Sigmoid colon (tissue), 7 donors: ENCODE results near the gene NPTN. TPM values are rescaled to one million over a fixed set of nuclear protein-coding genes. Genes with fewer than 3 reads are reported as not detected.

Source experiments
- DNase-seq: peaks from one replicate; pipeline ENCODE4 v3.0.0-alpha.2; 2019
- H3K27ac ChIP-seq, 4 donors: fragments of 200-600 bp; sonication (generic); one replicate each; pipeline ENCODE4 v1.5.1; 2016 to 2019; ENCODE audit warnings: mild to moderate bottlenecking in 1 of 4
- H3K27me3 ChIP-seq, 3 donors: fragments of 200-600 bp; sonication (generic); one replicate each; pipeline ENCODE4 v1.5.1; 2019; ENCODE audit warnings: mild to moderate bottlenecking in 1 of 3
- H3K36me3 ChIP-seq, 4 donors: fragments of 200-600 bp; sonication (generic); one replicate each; pipeline ENCODE4 v1.5.1; 2016 to 2019
- H3K4me1 ChIP-seq, 4 donors: fragments of 200-600 bp; sonication (generic); one replicate each; pipeline ENCODE4 v1.5.1; 2017 to 2019
- H3K4me3 ChIP-seq, 4 donors: fragments of 200-600 bp; sonication (generic); one replicate each; pipeline ENCODE4 v1.5.1; 2017 to 2019; ENCODE audit warnings: mild to moderate bottlenecking in 2 of 4, moderate library complexity in 1 of 4
- H3K9me3 ChIP-seq, 4 donors: fragments of 200-600 bp in 3 of 4; sonication (generic) in 3 of 4; one replicate each; pipeline versions ENCODE4 v1.5.1 to v1.6.1; 2013 to 2019
- EP300 ChIP-seq, 4 donors: sonication (generic); formaldehyde crosslinking; IDR thresholded peaks; one replicate each; pipeline ENCODE4 v1.6.1; 2017; ENCODE audit warnings: antibody characterized with exemption in 4 of 4
- POLR2A ChIP-seq, 2 donors: fragments of 450-650 bp; IDR thresholded peaks; one replicate each; pipeline ENCODE4 v1.6.1; 2016; ENCODE audit warnings: antibody characterized with exemption in 2 of 2, mild to moderate bottlenecking in 2 of 2, moderate library complexity in 2 of 2
- POLR2AphosphoS5 ChIP-seq, 4 donors: sonication (generic); formaldehyde crosslinking; IDR thresholded peaks; one replicate each; pipeline ENCODE4 v1.6.1; 2017; ENCODE audit warnings: antibody characterized with exemption in 4 of 4
- WGBS, 2 donors: extraction: QIAGEN DNeasy Blood & Tissue Kit; methylation state at CpG; one replicate each; pipeline ENCODE4 v1.1.7; 2013; 5-methylcytosine and 5-hydroxymethylcytosine counted together
- intact Hi-C: fragments of 100-400 bp; cut with DNase I; formaldehyde crosslinking; loops from one replicate; pipeline ENCODE4 v1.15.1; 2023
- polyA plus RNA-seq, 3 donors: library from polyadenylated mRNA; stranded (reverse); fragments of 200-250 nt; gene quantifications; one replicate each; pipeline ENCODE4 v1.2.3, GENCODE V29; 2013
- total RNA-seq, 4 donors: library from RNA; depleted of rRNA; stranded (reverse); fragments of >200 nt; gene quantifications; one replicate each; pipeline ENCODE4 v1.1.0, GENCODE V29; 2016
- TF ChIP-seq, protein P1 (sequence below), 4 experiments: fragments of 450-650 bp in 3 of 4; fragments of 200-600 bp in 1 of 4; IDR thresholded peaks; one replicate each; pipeline ENCODE4 v1.5.1; 2016 to 2019; ENCODE audit warnings: antibody characterized with exemption in 4 of 4, mild to moderate bottlenecking in 3 of 4, moderate library complexity in 2 of 4
- donor health status: healthy with polysubstance abuse.
- donor health status: Bipolar disorder and iron deficiency.
- donor health status: healthy.

Gene NPTN
- total and polyA plus RNA-seq, 7 donors: 40.8 to 320 (median 216) TPM

DNA sequence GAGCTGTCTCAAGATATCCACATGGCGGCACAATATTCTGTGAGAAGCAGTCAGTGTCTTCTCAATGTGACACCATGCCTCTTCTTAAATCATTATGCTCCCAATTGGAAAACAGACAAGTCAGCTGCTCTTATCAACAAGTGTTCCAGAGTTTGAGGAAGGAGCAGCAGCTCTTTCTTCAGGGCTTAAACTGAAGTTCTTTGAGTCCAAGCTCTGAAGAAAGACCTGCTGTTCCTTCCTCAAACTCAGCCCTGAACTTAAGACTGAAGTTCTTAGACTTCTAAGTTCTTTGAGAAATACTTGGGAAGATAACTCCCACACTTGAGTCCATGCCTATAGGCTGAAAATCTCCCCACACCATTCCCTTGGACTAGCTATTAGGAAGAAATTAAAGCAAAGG lies 43.4 kb downstream of the NPTN start:
- TF ChIP-seq EP300 (IDR thresholded peaks at IDR 0.05) (no peak), POLR2AphosphoS5 (IDR thresholded peaks at IDR 0.05) (no peak), POLR2A (IDR thresholded peaks at IDR 0.05) (no peak)
- TF ChIP-seq, protein P1, sequence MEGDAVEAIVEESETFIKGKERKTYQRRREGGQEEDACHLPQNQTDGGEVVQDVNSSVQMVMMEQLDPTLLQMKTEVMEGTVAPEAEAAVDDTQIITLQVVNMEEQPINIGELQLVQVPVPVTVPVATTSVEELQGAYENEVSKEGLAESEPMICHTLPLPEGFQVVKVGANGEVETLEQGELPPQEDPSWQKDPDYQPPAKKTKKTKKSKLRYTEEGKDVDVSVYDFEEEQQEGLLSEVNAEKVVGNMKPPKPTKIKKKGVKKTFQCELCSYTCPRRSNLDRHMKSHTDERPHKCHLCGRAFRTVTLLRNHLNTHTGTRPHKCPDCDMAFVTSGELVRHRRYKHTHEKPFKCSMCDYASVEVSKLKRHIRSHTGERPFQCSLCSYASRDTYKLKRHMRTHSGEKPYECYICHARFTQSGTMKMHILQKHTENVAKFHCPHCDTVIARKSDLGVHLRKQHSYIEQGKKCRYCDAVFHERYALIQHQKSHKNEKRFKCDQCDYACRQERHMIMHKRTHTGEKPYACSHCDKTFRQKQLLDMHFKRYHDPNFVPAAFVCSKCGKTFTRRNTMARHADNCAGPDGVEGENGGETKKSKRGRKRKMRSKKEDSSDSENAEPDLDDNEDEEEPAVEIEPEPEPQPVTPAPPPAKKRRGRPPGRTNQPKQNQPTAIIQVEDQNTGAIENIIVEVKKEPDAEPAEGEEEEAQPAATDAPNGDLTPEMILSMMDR (IDR thresholded peaks at IDR 0.05): no peak
- DNase-seq: no peak
- no peaks in the 10 kb centered on the region for H3K9me3 ChIP-seq
- H3K36me3 ChIP-seq: peaks cover 14 to 71% (median 29%) of the 10 kb centered on the region in 4 donors
- intact Hi-C loops: no loop called here
- H3K4me3 ChIP-seq: no peak overlapping the region
- no peaks in the 10 kb centered on the region for H3K27me3 ChIP-seq
- peaks cover 0 to 43% (median 32%) of the 10 kb centered on the region in 4 donors for H3K4me1 ChIP-seq
- no peak overlapping the region for H3K27ac ChIP-seq
- WGBS, 2 donors: 97 to 98% methylated on average over 1 of the region's 1 CpG

DNA sequence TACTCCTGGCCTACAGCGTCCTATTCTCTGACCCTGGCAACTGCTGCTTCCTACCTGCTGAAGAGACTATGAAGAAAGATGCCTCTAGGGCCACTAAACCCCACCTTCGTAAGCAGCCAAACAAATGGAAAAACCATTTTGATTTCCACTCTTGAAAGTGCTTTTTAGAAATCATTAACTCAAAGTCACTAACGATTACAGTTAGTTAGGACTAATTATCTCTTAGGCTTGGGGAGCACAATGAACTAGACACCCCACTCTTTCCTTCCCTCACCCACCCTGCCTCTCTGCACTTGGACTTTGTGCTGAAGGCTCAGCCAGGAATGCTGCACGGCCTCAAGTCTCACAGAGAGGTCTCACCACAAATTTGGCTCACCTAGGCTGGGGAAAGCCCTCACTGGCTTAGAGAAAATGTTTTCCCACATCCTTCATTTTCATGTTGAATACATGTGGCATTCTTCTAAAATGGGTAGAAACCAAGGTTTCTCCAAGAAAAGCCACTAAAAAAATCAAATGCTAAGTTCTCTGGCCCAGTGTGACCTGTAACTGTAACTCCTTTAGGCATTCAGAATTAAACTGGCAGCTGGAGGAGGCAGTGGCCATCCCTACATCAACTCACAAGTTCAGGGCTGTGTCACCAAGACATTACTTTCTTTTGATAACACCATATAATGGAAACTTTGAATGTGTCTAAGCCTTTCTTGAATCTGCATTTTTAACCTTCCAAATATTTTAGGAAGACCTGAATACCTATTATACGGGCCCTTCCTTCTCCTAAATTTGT lies 47.1 kb downstream of the NPTN start:
- Histone ChIP-seq H3K4me3 (no peak overlapping the region), H3K27me3 (no peaks in the 10 kb centered on the region), H3K27ac (peak overlapping the region in 1 of 4 donors; percentile 42), H3K9me3 (no peaks in the 10 kb centered on the region), H3K36me3 (peaks cover 27 to 99% (median 43%) of the 10 kb centered on the region in 4 donors), H3K4me1 (peaks cover 0 to 17% (median 14%) of the 10 kb centered on the region in 4 donors)
- TF ChIP-seq EP300 (IDR thresholded peaks at IDR 0.05): no peak
- TF ChIP-seq POLR2AphosphoS5 (IDR thresholded peaks at IDR 0.05): no peak
- no peak for TF ChIP-seq POLR2A (IDR thresholded peaks at IDR 0.05)
- TF ChIP-seq, protein P1 (IDR thresholded peaks at IDR 0.05): no peak
- WGBS, 2 donors: 76 to 81% methylated on average over 5 of the region's 5 CpGs
- DNase-seq: no peak
- intact Hi-C loops: no loop called here

DNA sequence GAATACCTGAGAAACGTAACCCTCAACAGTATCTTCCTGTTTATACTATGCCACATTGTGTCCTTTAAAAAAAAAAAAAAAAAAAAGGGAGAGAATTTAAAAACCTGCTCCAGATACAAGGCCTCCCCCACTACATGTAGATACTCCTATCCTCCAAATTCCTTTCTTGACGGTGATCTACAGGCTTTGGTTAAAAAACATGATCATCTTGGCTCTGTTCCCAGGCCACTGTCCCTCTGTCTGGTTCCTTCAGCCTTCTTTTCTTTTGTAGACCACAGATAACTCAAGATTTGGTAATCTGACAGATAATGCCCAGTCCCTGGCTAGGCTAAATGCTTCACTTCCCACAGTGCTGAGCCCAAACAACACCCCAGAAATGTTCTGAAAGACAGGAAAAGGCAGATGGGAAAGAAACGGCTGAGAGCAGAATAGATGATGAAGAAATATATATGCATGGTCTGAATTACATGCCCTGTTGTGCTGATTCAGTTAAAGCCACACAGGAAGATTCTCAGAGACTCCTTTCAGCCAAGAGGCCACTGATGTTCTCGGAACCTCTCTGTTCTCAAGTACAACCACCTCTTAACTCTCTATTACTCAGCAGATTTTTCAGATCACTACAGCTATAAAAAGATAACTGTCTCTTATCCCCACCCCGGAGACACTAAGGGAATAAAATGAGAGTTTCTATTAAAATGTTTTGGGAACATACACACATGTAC lies 48.3 kb downstream of the NPTN start:
- DNase-seq: no peak
- intact Hi-C loops: no loop called here
- Histone ChIP-seq H3K9me3 (no peaks in the 10 kb centered on the region), H3K36me3 (peaks cover 27 to 95% (median 45%) of the 10 kb centered on the region in 4 donors), H3K27me3 (no peaks in the 10 kb centered on the region), H3K27ac (peak overlapping the region in 2 of 4 donors; percentile 6 to 42), H3K4me3 (no peak overlapping the region), H3K4me1 (peaks cover 0 to 17% (median 14%) of the 10 kb centered on the region in 4 donors)
- WGBS, 2 donors: 68 to 75% methylated on average over 5 of the region's 5 CpGs
- no peak for TF ChIP-seq POLR2A (IDR thresholded peaks at IDR 0.05)
- TF ChIP-seq POLR2AphosphoS5 (IDR thresholded peaks at IDR 0.05): no peak
- TF ChIP-seq, protein P1 (IDR thresholded peaks at IDR 0.05): no peak
- TF ChIP-seq EP300 (IDR thresholded peaks at IDR 0.05): no peak

DNA sequence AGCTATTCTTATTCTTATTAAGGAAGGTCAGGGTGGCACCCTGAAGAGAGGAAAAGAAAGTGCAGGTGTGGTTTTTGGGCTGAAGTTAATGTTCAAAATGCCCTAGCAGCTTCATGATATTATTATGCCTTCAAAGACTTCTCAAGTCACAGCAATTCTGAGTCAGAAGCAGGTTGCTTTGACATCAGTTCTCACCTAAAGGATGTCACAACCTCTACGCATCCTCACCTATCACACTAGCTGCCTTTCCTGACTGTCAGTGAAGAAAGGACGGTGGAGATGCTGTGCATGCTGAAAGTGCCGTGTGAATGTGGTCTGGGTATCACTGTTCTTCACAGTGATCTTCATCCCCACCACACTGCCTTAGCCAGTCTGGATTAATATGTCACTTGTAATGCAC lies 49.6 kb downstream of the NPTN start:
- TF ChIP-seq POLR2A (IDR thresholded peaks at IDR 0.05) (no peak), POLR2AphosphoS5 (IDR thresholded peaks at IDR 0.05) (no peak), EP300 (IDR thresholded peaks at IDR 0.05) (no peak)
- TF ChIP-seq, protein P1 (IDR thresholded peaks at IDR 0.05): no peak
- intact Hi-C loops: no loop called here
- Histone ChIP-seq H3K27ac (peak overlapping the region in 1 of 4 donors; percentile 6), H3K4me3 (no peak overlapping the region), H3K36me3 (peaks cover 21 to 93% (median 39%) of the 10 kb centered on the region in 4 donors), H3K4me1 (peaks cover 0 to 17% (median 14%) of the 10 kb centered on the region in 4 donors), H3K9me3 (no peaks in the 10 kb centered on the region), H3K27me3 (no peaks in the 10 kb centered on the region)
- no peak for DNase-seq
- WGBS, 2 donors: 93 to 96% methylated on average over 3 of the region's 3 CpGs
